Spleen (tissue), 11 donors: ENCODE data around the gene UCK1. TPM values are rescaled to one million over a fixed set of nuclear protein-coding genes. Genes with fewer than 3 reads are reported as not detected.

Source experiments
- DNase-seq: peaks from one replicate; pipeline ENCODE4 v3.0.0-alpha.2; 2020
- H3K27ac ChIP-seq, 8 donors: fragments of 200-600 bp; sonication (generic) in 7 of 8; 1 replicate in 4 of 8; 2 replicates in 4 of 8; pipeline versions ENCODE4 v1.5.0 to v1.8.0; 2016 to 2021; ENCODE audit warnings: inconsistent platforms in 4 of 8, mild to moderate bottlenecking in 4 of 8, moderate library complexity in 1 of 8
- H3K27me3 ChIP-seq, 7 donors: fragments of 200-600 bp; sonication (generic) in 6 of 7; replicated peaks in 1 of 7; 1 replicate in 4 of 7; 2 replicates in 3 of 7; pipeline versions ENCODE4 v1.5.0 to v1.8.0; 2016 to 2021; ENCODE audit warnings: inconsistent platforms in 3 of 7, mild to moderate bottlenecking in 1 of 7
- H3K36me3 ChIP-seq, 6 donors: fragments of 200-600 bp; sonication (generic) in 5 of 6; 1 replicate in 4 of 6; 2 replicates in 2 of 6; pipeline versions ENCODE4 v1.5.0 to v1.8.0; 2016 to 2021; ENCODE audit warnings: inconsistent platforms in 2 of 6
- H3K4me1 ChIP-seq, 6 donors: fragments of 200-600 bp; sonication (generic) in 5 of 6; 1 replicate in 3 of 6; 2 replicates in 3 of 6; pipeline versions ENCODE4 v1.5.0 to v1.8.0; 2016 to 2021; ENCODE audit warnings: inconsistent platforms in 3 of 6
- H3K4me3 ChIP-seq, 8 donors: fragments of 200-600 bp; sonication (generic) in 7 of 8; 1 replicate in 4 of 8; 2 replicates in 4 of 8; pipeline versions ENCODE4 v1.5.0 to v1.8.0; 2016 to 2021; ENCODE audit warnings: inconsistent platforms in 4 of 8, mild to moderate bottlenecking in 4 of 8, moderate library complexity in 2 of 8
- H3K9me3 ChIP-seq, 8 donors: fragments of 200-600 bp; sonication (generic) in 7 of 8; 1 replicate in 4 of 8; 2 replicates in 4 of 8; pipeline versions ENCODE4 v1.5.0 to v1.8.0; 2016 to 2021; ENCODE audit warnings: inconsistent platforms in 4 of 8
- POLR2A ChIP-seq, 3 donors: fragments of 450-650 bp; IDR thresholded peaks; one replicate each; pipeline ENCODE4 v1.5.1; 2017; ENCODE audit warnings: antibody characterized with exemption in 3 of 3, mild to moderate bottlenecking in 1 of 3
- POLR2AphosphoS5 ChIP-seq, 3 donors: sonication (generic); formaldehyde crosslinking; IDR thresholded peaks; one replicate each; pipeline ENCODE4 v1.5.1; 2017; ENCODE audit warnings: antibody characterized with exemption in 3 of 3
- WGBS, 5 donors: extraction: QIAGEN DNeasy Blood & Tissue Kit in 3 of 5; methylation state at CpG; one replicate each; pipeline versions ENCODE4 v1.1.5 to v1.1.7; 2013 to 2018; 5-methylcytosine and 5-hydroxymethylcytosine counted together
- intact Hi-C: fragments of 100-400 bp; cut with DNase I; formaldehyde crosslinking; loops from one replicate; pipeline ENCODE4 v1.15.0; 2023; ENCODE audit warnings: low total_unique reads
- polyA plus RNA-seq, 3 donors: library from polyadenylated mRNA; stranded (reverse); fragments of 200-250 nt; gene quantifications; one replicate each; pipeline ENCODE4 v1.2.1, GENCODE V29; 2013
- total RNA-seq, 7 donors: library from RNA; depleted of rRNA in 3 of 7; stranded (reverse); fragments of >200 nt in 3 of 7; fragmentation: NEBNext Ultra II Directional in 4 of 7; extraction: Animal tissue kit (Norgen Biotek cat#: 25700) in 4 of 7; gene quantifications; one replicate each; pipeline versions ENCODE4 v1.1.0 to v1.2.1, GENCODE V29; 2016 to 2021
- TF ChIP-seq, protein P1 (sequence below), 11 experiments: fragments of 200-600 bp in 7 of 11; fragments of 450-650 bp in 4 of 11; sonication (generic) in 4 of 11; IDR thresholded peaks in 8 of 11; conservative IDR thresholded peaks in 3 of 11; 1 replicate in 7 of 11; 2 replicates in 4 of 11; pipeline versions ENCODE4 v1.4.0 to v1.8.0; 2016 to 2021; ENCODE audit warnings: antibody characterized with exemption in 11 of 11, inconsistent platforms in 4 of 11, mild to moderate bottlenecking in 1 of 11
- donor health status: healthy with polysubstance abuse.
- donor health status: DM: no; HTN: no; CAD: no; lungs with moderate emphysema.
- donor health status: DM: no; HTN: no; CAD: no.
- donor health status: Bipolar disorder and iron deficiency.
- donor health status: healthy.
- donor health status: DM: no; HTN: no; CAD: no.
- donor health status: DM: yes; HTN: yes; CAD: no.

The UCK1 gene
- total and polyA plus RNA-seq, 10 donors, result 20.3 to 32.9 (median 23.8) TPM

DNA sequence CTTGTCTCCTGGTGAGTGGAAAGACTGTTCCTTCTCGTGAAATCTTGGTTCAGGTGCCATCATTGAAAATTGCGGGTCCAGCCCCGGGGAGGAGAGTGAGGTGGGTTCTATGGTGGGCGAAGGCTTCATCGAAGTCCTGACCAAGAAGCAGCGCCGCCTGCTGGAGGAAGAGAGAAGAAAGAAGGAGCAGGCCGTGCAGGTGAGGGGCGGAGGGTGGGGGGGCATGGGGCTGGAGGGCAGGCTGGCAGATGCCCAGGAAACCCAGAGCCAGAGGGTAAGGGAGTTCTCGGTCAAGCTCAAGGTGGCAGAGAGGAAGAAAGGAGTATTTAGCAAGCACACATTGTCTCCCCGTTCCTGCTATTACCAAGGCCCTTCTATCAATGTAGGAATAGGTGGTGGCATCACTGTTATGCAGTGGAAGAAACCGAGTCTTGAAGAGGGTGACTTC is 52.6 kb downstream of the UCK1 start:
- WGBS, 5 donors, result 49 to 68% (median 61%) methylated on average over 12 of the region's 12 CpGs
- TF ChIP-seq POLR2A (IDR thresholded peaks at IDR 0.05), result no peak
- TF ChIP-seq, protein P1, sequence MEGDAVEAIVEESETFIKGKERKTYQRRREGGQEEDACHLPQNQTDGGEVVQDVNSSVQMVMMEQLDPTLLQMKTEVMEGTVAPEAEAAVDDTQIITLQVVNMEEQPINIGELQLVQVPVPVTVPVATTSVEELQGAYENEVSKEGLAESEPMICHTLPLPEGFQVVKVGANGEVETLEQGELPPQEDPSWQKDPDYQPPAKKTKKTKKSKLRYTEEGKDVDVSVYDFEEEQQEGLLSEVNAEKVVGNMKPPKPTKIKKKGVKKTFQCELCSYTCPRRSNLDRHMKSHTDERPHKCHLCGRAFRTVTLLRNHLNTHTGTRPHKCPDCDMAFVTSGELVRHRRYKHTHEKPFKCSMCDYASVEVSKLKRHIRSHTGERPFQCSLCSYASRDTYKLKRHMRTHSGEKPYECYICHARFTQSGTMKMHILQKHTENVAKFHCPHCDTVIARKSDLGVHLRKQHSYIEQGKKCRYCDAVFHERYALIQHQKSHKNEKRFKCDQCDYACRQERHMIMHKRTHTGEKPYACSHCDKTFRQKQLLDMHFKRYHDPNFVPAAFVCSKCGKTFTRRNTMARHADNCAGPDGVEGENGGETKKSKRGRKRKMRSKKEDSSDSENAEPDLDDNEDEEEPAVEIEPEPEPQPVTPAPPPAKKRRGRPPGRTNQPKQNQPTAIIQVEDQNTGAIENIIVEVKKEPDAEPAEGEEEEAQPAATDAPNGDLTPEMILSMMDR (IDR thresholded peaks at IDR 0.05 in 8 of 11, conservative IDR thresholded peaks at IDR 0.05 in 3 of 11), result peak in 9 of 11 experiments; percentile 22 to 79 (median 69)
- no peak for TF ChIP-seq POLR2AphosphoS5 (IDR thresholded peaks at IDR 0.05)
- H3K4me3 ChIP-seq, result no peak overlapping the region
- peaks cover 2 to 100% (median 97%) of the 10 kb centered on the region in 6 donors for H3K36me3 ChIP-seq
- no peaks in the 10 kb centered on the region for H3K4me1 ChIP-seq
- H3K9me3 ChIP-seq, result no peaks in the 10 kb centered on the region
- no peak for DNase-seq
- intact Hi-C loops, result no loop called here
- no peaks in the 10 kb centered on the region for H3K27me3 ChIP-seq
- no peak overlapping the region for H3K27ac ChIP-seq

DNA sequence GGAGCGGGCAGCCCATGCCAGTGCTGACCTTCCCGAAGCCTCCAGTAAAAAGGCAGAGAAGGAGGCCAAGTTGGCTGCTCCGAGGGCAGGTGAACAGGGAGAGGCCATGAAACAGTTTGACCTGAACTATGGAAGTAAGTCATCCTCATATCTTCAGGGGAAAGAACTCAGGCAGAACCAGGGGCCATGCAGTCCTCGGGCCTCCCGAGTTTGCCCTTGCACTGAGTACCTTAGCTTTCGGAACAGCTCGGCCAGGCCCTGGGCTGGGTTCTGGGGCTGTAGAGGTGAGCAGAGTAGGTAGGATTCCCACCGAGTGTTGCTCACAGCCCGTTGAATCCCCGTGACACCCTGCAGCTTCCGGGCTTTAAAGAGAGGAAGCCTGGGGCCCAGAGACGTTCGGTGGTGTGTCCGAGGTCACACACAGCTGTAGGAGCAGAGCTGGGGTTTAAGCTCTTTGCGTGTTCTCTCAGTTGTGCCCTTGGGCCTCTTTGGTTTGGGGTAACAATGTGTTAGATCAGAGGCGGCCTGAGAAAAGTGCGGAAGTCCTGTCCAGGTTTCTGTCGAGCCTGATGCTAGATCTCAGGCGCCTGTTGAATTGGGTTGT is 53.1 kb downstream of the UCK1 start:
- Histone ChIP-seq H3K27ac (no peak overlapping the region), H3K4me3 (no peak overlapping the region), H3K4me1 (no peaks in the 10 kb centered on the region), H3K27me3 (no peaks in the 10 kb centered on the region), H3K36me3 (peaks cover 2 to 100% (median 97%) of the 10 kb centered on the region in 6 donors), H3K9me3 (no peaks in the 10 kb centered on the region)
- DNase-seq, result peak; percentile 48
- intact Hi-C loops, result no loop called here
- 86 to 96% (median 90%) methylated on average over 17 to 19 of the region's 19 CpGs for WGBS, 5 donors
- TF ChIP-seq, protein P1 (IDR thresholded peaks at IDR 0.05 in 8 of 11, conservative IDR thresholded peaks at IDR 0.05 in 3 of 11), result no peak
- TF ChIP-seq POLR2A (IDR thresholded peaks at IDR 0.05), result no peak
- peak in 1 of 3 donors; percentile 3 for TF ChIP-seq POLR2AphosphoS5 (IDR thresholded peaks at IDR 0.05)

DNA sequence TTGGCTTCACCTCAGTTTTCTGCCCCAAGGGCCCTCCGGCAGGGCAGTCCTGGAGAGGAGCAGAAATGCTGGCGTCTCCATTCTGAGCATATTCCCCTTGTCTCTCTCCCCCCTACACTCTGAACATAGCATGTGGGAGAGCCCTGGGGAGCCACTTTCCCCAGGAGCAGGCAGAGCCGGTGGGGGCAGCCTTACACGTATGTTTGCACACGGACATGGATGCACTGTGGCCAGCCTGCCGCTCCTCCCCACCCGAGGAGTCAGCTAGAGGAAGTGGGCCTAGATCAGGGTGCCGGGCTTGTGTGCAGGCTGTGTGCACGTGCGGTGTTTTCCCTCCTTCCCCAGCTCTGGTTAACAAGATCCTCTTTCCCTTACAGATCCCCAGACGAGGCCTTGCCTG is 53.7 kb downstream of the UCK1 start:
- DNase-seq, result peak; percentile 71
- 78 to 87% (median 79%) methylated on average over 11 of the region's 11 CpGs for WGBS, 5 donors
- Histone ChIP-seq H3K4me3 (no peak overlapping the region), H3K9me3 (no peaks in the 10 kb centered on the region), H3K27me3 (no peaks in the 10 kb centered on the region), H3K36me3 (peaks cover 2 to 100% (median 95%) of the 10 kb centered on the region in 6 donors), H3K4me1 (no peaks in the 10 kb centered on the region), H3K27ac (no peak overlapping the region)
- TF ChIP-seq, protein P1 (IDR thresholded peaks at IDR 0.05 in 8 of 11, conservative IDR thresholded peaks at IDR 0.05 in 3 of 11), result no peak
- no peak for TF ChIP-seq POLR2A (IDR thresholded peaks at IDR 0.05)
- peak in 1 of 3 donors; percentile 40 for TF ChIP-seq POLR2AphosphoS5 (IDR thresholded peaks at IDR 0.05)
- intact Hi-C loops, result no loop called here

DNA sequence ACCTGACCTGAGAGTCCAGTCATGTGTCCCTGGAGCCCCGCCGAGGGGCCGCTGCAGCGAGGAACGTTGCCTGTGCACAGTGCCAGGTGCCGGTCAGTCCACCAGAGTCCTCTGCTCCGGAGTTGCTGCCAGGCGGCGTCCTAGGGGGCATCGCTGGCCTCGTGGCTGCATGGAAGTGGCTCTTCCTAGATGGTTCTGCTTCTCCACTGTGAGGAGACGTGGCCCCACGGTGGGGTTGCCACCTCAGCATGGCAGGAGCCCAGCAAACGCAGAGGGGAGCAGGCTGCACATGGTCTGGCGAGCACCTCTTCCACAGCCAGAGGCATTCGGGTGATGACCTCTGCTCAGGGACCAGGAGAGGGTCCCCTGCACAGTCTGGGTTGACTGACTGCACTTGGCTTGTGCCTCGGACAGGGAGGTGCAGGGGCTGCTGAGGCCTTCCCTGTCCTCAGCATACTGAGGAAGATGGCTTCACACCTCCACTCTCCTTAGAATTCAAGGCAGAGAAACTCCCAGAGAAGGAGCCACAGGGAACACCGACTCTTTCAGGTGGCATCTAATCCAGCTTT is 54.2 kb downstream of the UCK1 start:
- Histone ChIP-seq H3K9me3 (peaks cover 0 to 2% (median 0%) of the 10 kb centered on the region in 8 donors), H3K27ac (no peak overlapping the region), H3K36me3 (peaks cover 2 to 100% (median 95%) of the 10 kb centered on the region in 6 donors), H3K4me3 (no peak overlapping the region), H3K27me3 (no peaks in the 10 kb centered on the region), H3K4me1 (no peaks in the 10 kb centered on the region)
- TF ChIP-seq POLR2A (IDR thresholded peaks at IDR 0.05) (no peak), POLR2AphosphoS5 (IDR thresholded peaks at IDR 0.05) (peak in 1 of 3 donors; percentile 14)
- 86 to 93% (median 92%) methylated on average over 6 to 18 of the region's 18 CpGs for WGBS, 5 donors
- DNase-seq, result peak; percentile 55
- intact Hi-C loops, result no loop called here
